H1 (cell line): ENCODE data around the gene KCNH1. TPM values are rescaled to one million over a fixed set of nuclear protein-coding genes. Genes with fewer than 3 reads are reported as not detected.

Experiments used
- CTCF ChIA-PET: fragments of 300-600 bp; sonication (Branson Sonifier 250); formaldehyde crosslinking; loops from one replicate; lab custom pipeline; 2021; ENCODE audit not compliant: partially characterized antibody; lab: Charles Lee
- POLR2A ChIA-PET: fragments of 300-600 bp; sonication (Branson Sonifier 250); formaldehyde crosslinking; loops from one replicate; lab custom pipeline; 2021; ENCODE audit warnings: inconsistent platforms; ENCODE audit not compliant: partially characterized antibody; lab: Charles Lee
- DNase-seq, 2 experiments: peaks; one replicate each; pipeline versions ENCODE4 v3.0.0 to v3.0.0-alpha.2; 2010 to 2022; ENCODE audit warnings: low spot score in 2 of 2, low read depth in 1 of 2, mixed read lengths in 1 of 2
- FAIRE-seq: peaks from 2 replicates; lab custom pipeline; 2011; peaks lifted over from hg19 to GRCh38; lab: Jason Lieb, UNC
- H2AFZ ChIP-seq: 2 replicates; pipeline ENCODE4 v1.8.1; 2012; ENCODE audit warnings: low read length, inconsistent platforms
- H2AK5ac ChIP-seq: 2 replicates; pipeline ENCODE4 v1.6.1; 2013; ENCODE audit warnings: low read depth, low read length
- H2BK120ac ChIP-seq: replicated peaks from 2 replicates; pipeline ENCODE3; 2013; ENCODE audit warnings: low read depth, low read length, inconsistent platforms
- H2BK12ac ChIP-seq: 2 replicates; pipeline ENCODE4 v1.6.1; 2013; ENCODE audit warnings: low read depth, low read length
- H2BK15ac ChIP-seq: 2 replicates; pipeline ENCODE4 v1.6.1; 2013; ENCODE audit warnings: low read length
- H2BK20ac ChIP-seq: 2 replicates; pipeline ENCODE4 v1.6.1; 2013; ENCODE audit warnings: low read length
- H2BK5ac ChIP-seq: 2 replicates; pipeline ENCODE4 v1.6.1; 2013; ENCODE audit warnings: low read depth, low read length
- H3K14ac ChIP-seq: 2 replicates; pipeline ENCODE4 v1.6.1; 2013; ENCODE audit warnings: inconsistent platforms; ENCODE audit not compliant: insufficient read length
- H3K18ac ChIP-seq: 2 replicates; pipeline ENCODE4 v1.6.1; 2013; ENCODE audit warnings: low read length; ENCODE audit errors: extremely low read depth
- H3K23ac ChIP-seq: 2 replicates; pipeline ENCODE4 v1.6.1; 2013; ENCODE audit warnings: inconsistent platforms; ENCODE audit not compliant: insufficient read length
- H3K23me2 ChIP-seq: 2 replicates; pipeline ENCODE4 v1.6.1; 2013; ENCODE audit warnings: low read depth, low read length
- H3K27ac ChIP-seq: 2 replicates; pipeline ENCODE4 v1.6.1; 2011; ENCODE audit warnings: low read depth, low read length, inconsistent platforms
- H3K27me3 ChIP-seq, 4 experiments: replicated peaks in 1 of 4; 1 replicate in 1 of 4; 2 replicates in 3 of 4; pipeline versions ENCODE4 v1.6.1 to v1.8.1; 2011 to 2013; ENCODE audit warnings: low read length in 3 of 4, mild to moderate bottlenecking in 3 of 4, inconsistent platforms in 2 of 4, mixed read lengths in 2 of 4, moderate library complexity in 1 of 4; ENCODE audit not compliant: control insufficient read depth in 3 of 4, insufficient read depth in 3 of 4; ENCODE audit errors: extremely low read depth in 1 of 4
- H3K36me3 ChIP-seq, 4 experiments: 2 replicates each; pipeline versions ENCODE4 v1.6.1 to v1.8.1; 2011 to 2013; ENCODE audit warnings: mild to moderate bottlenecking in 4 of 4, low read length in 3 of 4, moderate library complexity in 2 of 4, control low read depth in 1 of 4, inconsistent platforms in 1 of 4; ENCODE audit not compliant: insufficient read depth in 4 of 4, control insufficient read depth in 2 of 4
- H3K4ac ChIP-seq: replicated peaks from 2 replicates; pipeline ENCODE3; 2013; ENCODE audit warnings: low read length, low read depth, mixed read lengths, inconsistent platforms; ENCODE audit not compliant: insufficient read length
- H3K4me1 ChIP-seq, 4 experiments: replicated peaks in 1 of 4; 1 replicate in 1 of 4; 2 replicates in 3 of 4; pipeline versions ENCODE4 v1.6.1 to v1.8.1; 2011 to 2013; ENCODE audit warnings: low read length in 3 of 4, inconsistent platforms in 2 of 4, mixed read lengths in 1 of 4; ENCODE audit not compliant: insufficient read depth in 4 of 4, control insufficient read depth in 3 of 4
- H3K4me2 ChIP-seq, 2 experiments: 2 replicates each; pipeline versions ENCODE4 v1.6.1 to v1.8.1; 2011 to 2013; ENCODE audit warnings: low read depth in 2 of 2, low read length in 2 of 2, control low read depth in 1 of 2, inconsistent platforms in 1 of 2, mild to moderate bottlenecking in 1 of 2; ENCODE audit not compliant: insufficient read depth in 1 of 2
- H3K4me3 ChIP-seq, 4 experiments: fragments of 200-600, 300-600 bp in 1 of 4; sonication (generic), shearing (Covaris generic), sonication (Bioruptor Twin) in 1 of 4; 2 replicates each; pipeline versions ENCODE4 v1.5.1 to v1.8.1; 2011 to 2016; ENCODE audit warnings: low read length in 4 of 4, low read depth in 3 of 4, control low read depth in 2 of 4, inconsistent platforms in 2 of 4, mild to moderate bottlenecking in 2 of 4, mixed read lengths in 1 of 4, moderate library complexity in 1 of 4; ENCODE audit not compliant: insufficient read depth in 2 of 4; ENCODE audit errors: extremely low read depth in 1 of 4
- H3K56ac ChIP-seq: replicated peaks from 2 replicates; pipeline ENCODE3; 2013; ENCODE audit warnings: low read depth, mild to moderate bottlenecking, mixed read lengths, low read length, inconsistent platforms; ENCODE audit not compliant: insufficient read length
- H3K79me1 ChIP-seq: 2 replicates; pipeline ENCODE4 v1.6.1; 2013; ENCODE audit warnings: low read depth, low read length, control low read depth
- H3K79me2 ChIP-seq, 2 experiments: 2 replicates each; pipeline versions ENCODE4 v1.6.1 to v1.8.1; 2012 to 2013; ENCODE audit warnings: low read length in 2 of 2, mild to moderate bottlenecking in 2 of 2, inconsistent platforms in 1 of 2; ENCODE audit not compliant: insufficient read depth in 2 of 2, control insufficient read depth in 1 of 2
- H3K9ac ChIP-seq, 4 experiments: replicated peaks in 1 of 4; 1 replicate in 1 of 4; 2 replicates in 3 of 4; pipeline versions ENCODE4 v1.6.1 to v1.8.1; 2011 to 2013; ENCODE audit warnings: low read depth in 3 of 4, low read length in 3 of 4, control low read depth in 2 of 4, mild to moderate bottlenecking in 2 of 4, moderate library complexity in 2 of 4, inconsistent platforms in 1 of 4; ENCODE audit errors: extremely low read depth in 1 of 4
- H3K9me3 ChIP-seq, 2 experiments: 2 replicates each; pipeline versions ENCODE4 v1.6.1 to v1.8.1; 2012 to 2013; ENCODE audit warnings: mild to moderate bottlenecking in 2 of 2, moderate library complexity in 2 of 2, control low read depth in 1 of 2, inconsistent platforms in 1 of 2, low read depth in 1 of 2, low read length in 1 of 2, mixed read lengths in 1 of 2; ENCODE audit not compliant: insufficient read depth in 2 of 2
- H4K20me1 ChIP-seq, 2 experiments: replicated peaks in 1 of 2; 2 replicates each; pipeline versions ENCODE3 to v1.8.1; 2011 to 2013; ENCODE audit warnings: inconsistent platforms in 2 of 2, low read length in 2 of 2, mild to moderate bottlenecking in 1 of 2; ENCODE audit not compliant: insufficient read depth in 2 of 2, control insufficient read depth in 1 of 2
- H4K5ac ChIP-seq: 2 replicates; pipeline ENCODE4 v1.6.1; 2013; ENCODE audit warnings: low read length, low read depth, mixed read lengths, inconsistent platforms; ENCODE audit not compliant: insufficient read length
- H4K8ac ChIP-seq: 2 replicates; pipeline ENCODE4 v1.8.0; 2013; ENCODE audit warnings: mild to moderate bottlenecking, moderate library complexity, low read length, inconsistent platforms; ENCODE audit not compliant: insufficient read depth; ENCODE audit errors: extremely low read depth
- H4K91ac ChIP-seq: replicated peaks from 2 replicates; pipeline ENCODE3; 2013; ENCODE audit warnings: low read length, mixed read lengths, inconsistent platforms; ENCODE audit not compliant: insufficient read length
- CBX5 ChIP-seq: fragments of 300-800, 300-1000 bp; sonication (generic); IDR thresholded peaks from 2 replicates; pipeline ENCODE4 v1.7.1; 2016; ENCODE audit warnings: antibody characterized with exemption, low read length, low read depth
- CEBPB ChIP-seq: IDR thresholded peaks from 2 replicates; pipeline ENCODE4 v1.6.1; 2012; ENCODE audit warnings: low read depth, low read length
- CHD2 ChIP-seq: IDR thresholded peaks from 2 replicates; pipeline ENCODE4 v1.6.1; 2012; ENCODE audit warnings: low read length, improper control_type of control experiment
- E2F6 ChIP-seq: IDR thresholded peaks from 2 replicates; pipeline ENCODE4 v1.6.1; 2012; ENCODE audit warnings: inconsistent platforms
- JUND ChIP-seq: IDR thresholded peaks from 2 replicates; pipeline ENCODE4 v1.6.1; 2011; ENCODE audit warnings: mild to moderate bottlenecking, improper control_type of control experiment, low read length
- POU5F1 ChIP-seq: IDR thresholded peaks from 2 replicates; pipeline ENCODE4 v1.6.1; 2011; ENCODE audit warnings: low read depth, mild to moderate bottlenecking, low read length, moderate library complexity
- SIRT6 ChIP-seq: IDR thresholded peaks from one replicate; pipeline ENCODE4 v1.7.1; 2012; ENCODE audit warnings: low read length, inconsistent platforms
- SP1 ChIP-seq: IDR thresholded peaks from 2 replicates; pipeline ENCODE4 v1.6.1; 2011; ENCODE audit warnings: low read depth, low read length
- WGBS, 2 experiments: shearing (Covaris generic) in 1 of 2; methylation state at CpG; one replicate each; pipeline versions ENCODE4 v1.1.6 to v1.1.7; 2013 to 2015; ENCODE audit warnings: low lambda C conversion rate in 2 of 2, mixed read lengths in 2 of 2, inconsistent platforms in 1 of 2, low coverage in 1 of 2, missing lambda C conversion rate in 1 of 2; ENCODE audit not compliant: insufficient replicate concordance in 2 of 2, insufficient coverage in 1 of 2, insufficient read length in 1 of 2; ENCODE audit errors: extremely low coverage in 1 of 2, missing lambda C conversion rate in 1 of 2; 5-methylcytosine and 5-hydroxymethylcytosine counted together
- polyA plus RNA-seq, 7 experiments: library from polyadenylated mRNA; depleted of rRNA in 3 of 7; stranded (reverse) in 5 of 7; unstranded in 2 of 7; fragments of >200 nt in 5 of 7; fragments of 200-250 nt in 2 of 7; gene quantifications; 1 replicate in 5 of 7; 2 replicates in 1 of 7; 4 replicates in 1 of 7; pipeline versions ENCODE4 v1.2.1 to v1.2.3, GENCODE V29; 2011 to 2013; ENCODE audit warnings: missing spikeins in 2 of 7, mixed read lengths in 2 of 7
- total RNA-seq: library from RNA; stranded (reverse); fragmentation: NEBNext Ultra II Directional; extraction: Animal tissue kit (Norgen Biotek cat#: 25700); gene quantifications from 2 replicates; pipeline ENCODE4 v1.2.1, GENCODE V29; 2021

The KCNH1 gene
- total and polyA plus RNA-seq, 2 of the 8 experiments (the other 6 are each of a cell fraction or from before 2014, with no cell fraction given) = 0.27 to 0.34 TPM

GRCh38 chr1:211014275-211014674 lies 119.7 kb downstream of the KCNH1 start:
- Histone ChIP-seq H4K20me1 (no peaks in the 10 kb centered on the region), H4K5ac (no peak overlapping the region), H3K79me1 (no peaks in the 10 kb centered on the region), H3K18ac (no peak overlapping the region), H3K4me1 (no peaks in the 10 kb centered on the region), H3K27me3 (no peaks in the 10 kb centered on the region), H4K8ac (no peak overlapping the region), H3K4me2 (no peak overlapping the region), H2BK15ac (no peak overlapping the region), H3K9me3 (no peaks in the 10 kb centered on the region), H2AK5ac (no peak overlapping the region), H3K56ac (no peak overlapping the region), H2AFZ (no peak overlapping the region), H2BK12ac (no peak overlapping the region), H4K91ac (no peak overlapping the region), H3K23me2 (no peaks in the 10 kb centered on the region), H2BK120ac (no peak overlapping the region), H2BK5ac (no peak overlapping the region), H2BK20ac (no peak overlapping the region), H3K27ac (no peak overlapping the region), H3K79me2 (no peaks in the 10 kb centered on the region), H3K23ac (no peak overlapping the region), H3K9ac (no peak overlapping the region), H3K14ac (no peak overlapping the region), H3K4ac (no peak overlapping the region), H3K36me3 (no peaks in the 10 kb centered on the region), H3K4me3 (no peak overlapping the region)
- WGBS, 2 experiments = 77% methylated on average over 7 of the region's 7 CpGs; no CpG with 5 or more reads in 1 of the 2 experiments
- ChIA-PET CTCF (interaction anchor here (0.7 to 1.2 kb wide), 3 partner anchors 8 to 430 kb away, joined by 3 to 4 read pairs (median 3); no protein-coding TSS in a partner anchor), POLR2A (no interaction called here)
- DNase-seq (no peak), FAIRE-seq (no peak)
- TF ChIP-seq E2F6 (no peak), CHD2 (no peak), SIRT6 (no peak), CEBPB (no peak), SP1 (no peak), POU5F1 (no peak), CBX5 (no peak), JUND (no peak)
